ENCODE data around the gene SLC35F3.

GRCh38 chr1:234000557-234001041 is 96.1 kb downstream of the SLC35F3 start:
- TF ChIP-seq CTCF (IDR thresholded peaks at IDR 0.05) (no peak), POLR2A (IDR thresholded peaks at IDR 0.05) (no peak)

Data from adrenal gland (tissue), 5 donors.